ENCODE results near the gene SH3RF3.

The SH3RF3 gene

DNA sequence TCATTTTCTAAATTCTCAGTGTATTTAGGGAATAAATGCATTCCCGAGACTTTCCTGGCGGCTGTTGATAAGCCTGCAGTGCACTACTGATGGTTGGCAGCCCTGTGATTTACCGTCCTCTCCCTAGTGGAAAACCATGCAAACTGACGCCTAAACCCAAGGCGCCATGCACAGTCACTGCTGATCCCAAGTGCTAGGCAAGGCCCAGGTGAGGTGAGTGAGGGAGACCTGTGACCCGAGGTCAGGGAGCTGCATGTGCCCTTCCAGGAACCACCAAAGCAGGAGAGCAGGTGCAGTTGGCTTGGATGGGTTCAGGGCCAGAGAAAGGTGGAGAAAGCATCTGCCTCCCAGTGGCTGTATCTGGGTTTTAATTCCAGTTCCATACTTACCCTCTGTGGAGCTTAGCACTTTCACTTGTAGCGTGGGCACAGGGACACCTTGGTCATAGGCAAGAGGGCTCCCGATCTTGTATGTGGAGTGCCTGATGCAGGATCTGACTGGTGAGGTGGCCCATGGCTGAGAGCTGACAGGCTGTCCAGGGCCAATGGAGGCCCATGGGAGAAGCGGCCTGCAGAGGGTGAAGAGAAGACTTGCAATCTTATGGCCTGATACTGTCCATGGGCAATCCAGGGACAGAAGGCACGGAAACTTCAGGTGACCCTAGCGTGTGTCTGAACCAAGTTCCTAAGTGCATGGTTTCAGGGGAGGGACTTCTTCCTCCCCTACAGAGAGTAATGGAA lies 131.3 kb downstream of the SH3RF3 start:
- Histone ChIP-seq H2BK15ac (replicated peaks; ENCODE audit: low read depth) (no peak overlapping the region), H3K4me1 (ENCODE audit: control insufficient read depth, low read depth, low read length) (no peaks in the 10 kb centered on the region), H3K4me2 (ENCODE audit: low read length) (no peak overlapping the region), H4K5ac (ENCODE audit: low read length) (no peak overlapping the region), H3K56ac (ENCODE audit: low read length) (no peak overlapping the region), H3K79me2 (ENCODE audit: control insufficient read depth, insufficient read depth, low read length) (no peaks in the 10 kb centered on the region), H4K8ac (ENCODE audit: low read depth, low read length) (no peak overlapping the region), H3K9ac (ENCODE audit: low read length) (no peak overlapping the region), H3K4me3 (ENCODE audit: low read length) (no peak overlapping the region), H3K4ac (ENCODE audit: low read depth, low read length) (no peak overlapping the region), H2BK120ac (ENCODE audit: low read depth, low read length) (no peak overlapping the region), H2BK5ac (ENCODE audit: low read length) (no peak overlapping the region), H3K36me3 (ENCODE audit: control insufficient read depth, insufficient read depth, low read length) (no peaks in the 10 kb centered on the region), H3K27ac (ENCODE audit: low read depth, low read length) (no peak overlapping the region), H3K79me1 (ENCODE audit: low read length) (no peaks in the 10 kb centered on the region), H3K23ac (ENCODE audit: low read length) (no peak overlapping the region), H2AK5ac (ENCODE audit: low read length) (no peak overlapping the region), H3K18ac (ENCODE audit: low read length) (no peak overlapping the region), H3K27me3 (ENCODE audit: insufficient read depth, low read length, poor library complexity) (no peaks in the 10 kb centered on the region)
- WGBS (ENCODE audit: extremely low coverage, insufficient coverage, low lambda C conversion rate), result no CpG with 5 or more reads among the region's 11 CpGs
- DNase-seq, result no peak

DNA sequence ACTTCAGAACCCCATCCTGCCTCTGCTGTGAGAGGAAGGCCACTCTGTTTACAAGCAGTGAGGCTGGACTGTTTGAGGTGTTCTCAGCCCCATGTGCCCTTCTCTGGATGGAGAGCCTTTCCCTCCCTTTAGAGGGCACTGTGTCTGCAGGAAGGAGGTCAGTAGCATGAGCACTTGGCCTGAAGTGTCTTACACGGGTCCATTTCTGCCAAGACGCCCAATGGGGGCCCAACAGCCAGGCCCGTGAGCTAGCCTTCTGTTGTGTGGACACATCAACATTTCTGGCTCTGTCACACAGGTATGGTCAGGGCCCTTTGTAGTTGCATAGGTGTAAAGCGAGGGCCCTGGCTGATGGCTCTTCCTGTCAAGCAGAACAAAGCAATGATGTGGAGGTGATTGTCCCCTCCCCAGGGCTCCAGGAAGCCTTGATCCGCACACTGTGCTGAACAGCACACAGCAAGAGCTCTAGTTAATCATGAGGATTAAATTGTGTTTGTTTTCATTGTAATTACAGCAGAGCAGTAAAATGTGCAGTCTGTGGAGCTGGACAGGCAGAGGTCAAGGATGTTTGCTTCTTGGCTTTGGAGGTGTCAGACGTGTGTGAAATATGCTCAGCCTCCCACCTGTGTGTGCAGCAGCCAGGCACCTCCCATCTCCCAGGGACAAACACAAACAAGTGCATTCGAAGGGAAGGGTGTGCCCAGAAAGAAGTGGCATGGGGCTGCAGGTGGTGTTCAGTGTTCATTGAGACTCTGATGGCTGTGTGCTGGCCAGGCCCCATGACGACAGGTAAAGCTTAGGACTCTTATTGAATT lies 132.1 kb downstream of the SH3RF3 start:
- H2AK5ac ChIP-seq (ENCODE audit: low read length), result no peak overlapping the region
- H3K23ac ChIP-seq (ENCODE audit: low read length), result no peak overlapping the region
- no peak overlapping the region for H3K4ac ChIP-seq (ENCODE audit: low read depth, low read length)
- H3K27ac ChIP-seq (ENCODE audit: low read depth, low read length), result no peak overlapping the region
- no peak overlapping the region for H3K18ac ChIP-seq (ENCODE audit: low read length)
- no CpG with 5 or more reads among the region's 8 CpGs for WGBS (ENCODE audit: extremely low coverage, insufficient coverage, low lambda C conversion rate)
- no peaks in the 10 kb centered on the region for H3K27me3 ChIP-seq (ENCODE audit: insufficient read depth, low read length, poor library complexity)
- H3K56ac ChIP-seq (ENCODE audit: low read length), result no peak overlapping the region
- H3K4me3 ChIP-seq (ENCODE audit: low read length), result no peak overlapping the region
- H2BK15ac ChIP-seq (replicated peaks; ENCODE audit: low read depth), result no peak overlapping the region
- no peaks in the 10 kb centered on the region for H3K79me1 ChIP-seq (ENCODE audit: low read length)
- H2BK5ac ChIP-seq (ENCODE audit: low read length), result no peak overlapping the region
- H3K36me3 ChIP-seq (ENCODE audit: control insufficient read depth, insufficient read depth, low read length), result no peaks in the 10 kb centered on the region
- H4K8ac ChIP-seq (ENCODE audit: low read depth, low read length), result no peak overlapping the region
- no peak overlapping the region for H3K9ac ChIP-seq (ENCODE audit: low read length)
- H4K5ac ChIP-seq (ENCODE audit: low read length), result no peak overlapping the region
- no peaks in the 10 kb centered on the region for H3K79me2 ChIP-seq (ENCODE audit: control insufficient read depth, insufficient read depth, low read length)
- H2BK120ac ChIP-seq (ENCODE audit: low read depth, low read length), result no peak overlapping the region
- DNase-seq, result peak; percentile 61
- no peak overlapping the region for H3K4me2 ChIP-seq (ENCODE audit: low read length)
- no peaks in the 10 kb centered on the region for H3K4me1 ChIP-seq (ENCODE audit: control insufficient read depth, low read depth, low read length)

DNA sequence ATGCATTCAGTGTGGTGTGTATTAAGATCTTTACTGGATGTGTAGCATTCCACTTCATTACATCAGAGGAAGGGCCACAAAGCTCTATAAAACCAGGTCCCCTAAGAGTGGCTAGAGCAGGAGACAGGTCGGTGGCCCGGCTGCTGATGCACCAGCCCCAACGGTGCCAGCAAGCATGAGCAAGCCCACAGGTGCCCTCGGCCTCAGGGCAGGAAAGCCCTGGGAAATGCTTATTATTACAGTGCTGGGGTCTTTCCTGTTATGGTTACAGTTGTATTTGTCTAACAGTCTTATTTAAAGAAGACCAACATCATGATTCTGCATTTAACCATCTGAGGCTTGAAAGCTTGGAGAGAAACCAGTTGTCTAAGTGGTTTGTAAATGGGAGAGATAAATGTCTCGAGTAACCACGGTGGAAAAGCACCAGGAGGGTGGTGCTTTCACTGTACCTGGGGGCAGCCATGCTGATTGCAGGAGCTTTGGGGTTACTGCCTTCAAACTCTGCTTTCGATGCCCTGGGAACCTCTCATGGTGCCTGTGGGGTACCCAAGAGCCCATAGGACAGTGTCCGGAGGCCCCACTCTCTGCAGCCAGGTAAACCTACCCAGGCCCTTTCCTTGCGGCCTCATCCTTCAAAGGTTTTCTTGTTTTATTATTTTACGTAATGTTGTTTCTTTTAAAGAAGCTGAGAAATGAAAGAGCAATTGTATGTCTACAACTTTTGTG lies 133.1 kb downstream of the SH3RF3 start:
- DNase-seq, result no peak
- Histone ChIP-seq H3K79me1 (ENCODE audit: low read length) (no peaks in the 10 kb centered on the region), H2BK5ac (ENCODE audit: low read length) (no peak overlapping the region), H3K79me2 (ENCODE audit: control insufficient read depth, insufficient read depth, low read length) (no peaks in the 10 kb centered on the region), H3K27me3 (ENCODE audit: insufficient read depth, low read length, poor library complexity) (no peaks in the 10 kb centered on the region), H2BK120ac (ENCODE audit: low read depth, low read length) (no peak overlapping the region), H3K23ac (ENCODE audit: low read length) (no peak overlapping the region), H4K5ac (ENCODE audit: low read length) (no peak overlapping the region), H3K4me1 (ENCODE audit: control insufficient read depth, low read depth, low read length) (no peaks in the 10 kb centered on the region), H3K36me3 (ENCODE audit: control insufficient read depth, insufficient read depth, low read length) (no peaks in the 10 kb centered on the region), H2AK5ac (ENCODE audit: low read length) (no peak overlapping the region), H3K4me3 (ENCODE audit: low read length) (no peak overlapping the region), H3K56ac (ENCODE audit: low read length) (no peak overlapping the region), H3K18ac (ENCODE audit: low read length) (no peak overlapping the region), H3K4me2 (ENCODE audit: low read length) (no peak overlapping the region), H3K9ac (ENCODE audit: low read length) (no peak overlapping the region), H3K4ac (ENCODE audit: low read depth, low read length) (no peak overlapping the region), H3K27ac (ENCODE audit: low read depth, low read length) (no peak overlapping the region), H4K8ac (ENCODE audit: low read depth, low read length) (no peak overlapping the region), H2BK15ac (replicated peaks; ENCODE audit: low read depth) (no peak overlapping the region)
- WGBS (ENCODE audit: extremely low coverage, insufficient coverage, low lambda C conversion rate), result no CpG with 5 or more reads among the region's 10 CpGs

DNA sequence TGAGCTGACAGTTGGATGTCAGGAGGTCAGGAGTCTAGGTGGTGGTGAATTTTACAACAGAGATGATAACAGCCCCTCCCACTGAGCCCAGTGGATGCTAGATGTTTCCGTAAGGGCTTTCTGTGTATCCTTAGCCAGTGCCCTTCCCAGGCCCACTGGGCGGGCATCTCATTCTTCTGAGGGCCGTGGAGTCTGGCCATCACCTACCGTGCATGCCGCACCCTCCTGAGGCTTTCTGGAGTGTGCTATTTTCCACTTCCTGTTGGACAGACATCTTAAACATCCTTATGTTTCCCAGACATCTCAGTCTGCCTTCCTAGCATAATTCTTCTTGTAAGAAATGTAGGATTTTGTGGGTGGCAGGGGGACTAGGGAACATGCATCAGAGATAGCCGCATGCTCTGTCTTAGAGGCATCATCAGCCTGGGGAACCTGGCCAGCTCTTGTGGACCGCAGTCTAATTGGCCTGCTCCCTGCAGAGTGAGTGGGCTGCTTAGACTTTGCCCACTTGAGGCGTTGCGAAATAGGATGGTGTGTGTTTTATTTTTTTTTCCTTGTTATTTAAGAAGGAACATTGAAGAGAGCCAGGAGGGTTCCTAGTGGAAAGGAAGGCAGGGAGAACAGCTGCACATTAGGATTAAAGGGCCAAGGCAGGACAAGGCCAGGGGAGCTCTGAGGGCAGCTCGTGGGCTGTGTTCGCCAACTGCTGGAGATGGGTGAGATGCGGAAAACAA lies 135.8 kb downstream of the SH3RF3 start:
- H3K79me2 ChIP-seq (ENCODE audit: control insufficient read depth, insufficient read depth, low read length), result no peaks in the 10 kb centered on the region
- no peak overlapping the region for H3K23ac ChIP-seq (ENCODE audit: low read length)
- no peak overlapping the region for H2BK15ac ChIP-seq (replicated peaks; ENCODE audit: low read depth)
- no peaks in the 10 kb centered on the region for H3K79me1 ChIP-seq (ENCODE audit: low read length)
- H3K27ac ChIP-seq (ENCODE audit: low read depth, low read length), result no peak overlapping the region
- H2AK5ac ChIP-seq (ENCODE audit: low read length), result no peak overlapping the region
- H3K56ac ChIP-seq (ENCODE audit: low read length), result no peak overlapping the region
- H4K5ac ChIP-seq (ENCODE audit: low read length), result no peak overlapping the region
- no peak overlapping the region for H3K18ac ChIP-seq (ENCODE audit: low read length)
- no peaks in the 10 kb centered on the region for H3K4me1 ChIP-seq (ENCODE audit: control insufficient read depth, low read depth, low read length)
- no peak overlapping the region for H2BK5ac ChIP-seq (ENCODE audit: low read length)
- H3K27me3 ChIP-seq (ENCODE audit: insufficient read depth, low read length, poor library complexity), result no peaks in the 10 kb centered on the region
- H3K4ac ChIP-seq (ENCODE audit: low read depth, low read length), result no peak overlapping the region
- H3K4me3 ChIP-seq (ENCODE audit: low read length), result no peak overlapping the region
- DNase-seq, result no peak
- H3K9ac ChIP-seq (ENCODE audit: low read length), result no peak overlapping the region
- WGBS (ENCODE audit: extremely low coverage, insufficient coverage, low lambda C conversion rate), result no CpG with 5 or more reads among the region's 12 CpGs
- H2BK120ac ChIP-seq (ENCODE audit: low read depth, low read length), result no peak overlapping the region
- H3K36me3 ChIP-seq (ENCODE audit: control insufficient read depth, insufficient read depth, low read length), result no peaks in the 10 kb centered on the region
- H4K8ac ChIP-seq (ENCODE audit: low read depth, low read length), result no peak overlapping the region
- H3K4me2 ChIP-seq (ENCODE audit: low read length), result no peak overlapping the region

DNA sequence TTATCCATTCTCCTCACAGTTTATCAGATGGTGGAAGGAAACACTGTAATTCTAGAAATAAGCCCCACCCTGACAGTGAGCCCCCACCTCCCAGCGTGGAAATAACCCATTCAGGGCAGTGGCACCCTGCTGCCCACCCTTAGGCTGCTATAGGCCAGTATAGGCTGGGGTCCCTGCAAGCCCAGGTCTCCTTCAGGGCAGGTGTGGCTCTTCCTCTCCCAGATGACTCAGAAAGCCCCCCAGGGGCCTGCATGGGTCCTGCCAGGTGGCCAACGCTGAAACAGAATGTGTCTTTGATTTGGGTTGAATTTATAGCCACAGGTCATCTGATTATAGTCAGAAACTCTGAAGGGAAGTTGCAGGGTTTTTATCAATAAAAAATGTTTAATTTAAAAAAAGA lies 136.4 kb downstream of the SH3RF3 start:
- Histone ChIP-seq H3K27ac (ENCODE audit: low read depth, low read length) (no peak overlapping the region), H3K27me3 (ENCODE audit: insufficient read depth, low read length, poor library complexity) (no peaks in the 10 kb centered on the region), H3K23ac (ENCODE audit: low read length) (no peak overlapping the region), H3K4me1 (ENCODE audit: control insufficient read depth, low read depth, low read length) (no peaks in the 10 kb centered on the region), H2BK15ac (replicated peaks; ENCODE audit: low read depth) (no peak overlapping the region), H4K5ac (ENCODE audit: low read length) (no peak overlapping the region), H4K8ac (ENCODE audit: low read depth, low read length) (no peak overlapping the region), H2BK5ac (ENCODE audit: low read length) (no peak overlapping the region), H3K4ac (ENCODE audit: low read depth, low read length) (no peak overlapping the region), H3K56ac (ENCODE audit: low read length) (no peak overlapping the region), H3K4me2 (ENCODE audit: low read length) (no peak overlapping the region), H3K9ac (ENCODE audit: low read length) (no peak overlapping the region), H2BK120ac (ENCODE audit: low read depth, low read length) (no peak overlapping the region), H3K18ac (ENCODE audit: low read length) (no peak overlapping the region), H2AK5ac (ENCODE audit: low read length) (no peak overlapping the region), H3K36me3 (ENCODE audit: control insufficient read depth, insufficient read depth, low read length) (no peaks in the 10 kb centered on the region), H3K79me2 (ENCODE audit: control insufficient read depth, insufficient read depth, low read length) (no peaks in the 10 kb centered on the region), H3K4me3 (ENCODE audit: low read length) (no peak overlapping the region), H3K79me1 (ENCODE audit: low read length) (no peaks in the 10 kb centered on the region)
- WGBS (ENCODE audit: extremely low coverage, insufficient coverage, low lambda C conversion rate), result no CpG with 5 or more reads among the region's 2 CpGs
- DNase-seq, result no peak

Data from mesendoderm (in vitro differentiated cells).